SU-DHL-6 (cell line): Measurements from ENCODE around the gene COL23A1.

ENCODE experiments used
- EZH2phosphoT487 ChIP-seq: fragments of 200-600 bp; sonication (generic), shearing (Covaris generic); conservative IDR thresholded peaks from 2 replicates; pipeline ENCODE4 v1.6.1; 2018; ENCODE audit warnings: mild to moderate bottlenecking, antibody characterized with exemption, low read length, moderate library complexity, mixed read lengths
- TF ChIP-seq, protein P1 (sequence below): fragments of 200-600 bp; sonication (generic); IDR thresholded peaks from one replicate; pipeline ENCODE4 v1.5.1; 2017; ENCODE audit warnings: antibody characterized with exemption, mild to moderate bottlenecking, low read length, moderate library complexity; ENCODE audit not compliant: insufficient read depth, poor library complexity, severe bottlenecking

DNA sequence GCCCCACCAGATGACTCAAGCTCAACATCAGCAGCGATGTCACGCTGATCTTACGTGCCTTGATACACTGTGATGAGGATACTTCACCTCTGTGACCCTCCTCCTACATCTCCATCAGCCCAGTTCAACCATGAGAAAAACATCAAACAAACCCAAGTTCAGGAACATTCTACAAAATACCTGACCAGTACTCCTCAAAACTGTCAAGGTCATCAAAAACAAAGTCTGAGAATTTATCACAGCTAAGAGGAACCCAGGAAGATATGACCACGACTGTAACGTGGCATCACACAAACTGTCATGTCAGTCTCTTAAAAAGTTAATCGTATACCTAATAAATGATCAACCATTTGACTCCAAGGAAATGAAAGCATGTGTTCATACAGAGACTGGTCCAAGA lies 90.8 kb downstream of the COL23A1 start:
- TF ChIP-seq, protein P1, sequence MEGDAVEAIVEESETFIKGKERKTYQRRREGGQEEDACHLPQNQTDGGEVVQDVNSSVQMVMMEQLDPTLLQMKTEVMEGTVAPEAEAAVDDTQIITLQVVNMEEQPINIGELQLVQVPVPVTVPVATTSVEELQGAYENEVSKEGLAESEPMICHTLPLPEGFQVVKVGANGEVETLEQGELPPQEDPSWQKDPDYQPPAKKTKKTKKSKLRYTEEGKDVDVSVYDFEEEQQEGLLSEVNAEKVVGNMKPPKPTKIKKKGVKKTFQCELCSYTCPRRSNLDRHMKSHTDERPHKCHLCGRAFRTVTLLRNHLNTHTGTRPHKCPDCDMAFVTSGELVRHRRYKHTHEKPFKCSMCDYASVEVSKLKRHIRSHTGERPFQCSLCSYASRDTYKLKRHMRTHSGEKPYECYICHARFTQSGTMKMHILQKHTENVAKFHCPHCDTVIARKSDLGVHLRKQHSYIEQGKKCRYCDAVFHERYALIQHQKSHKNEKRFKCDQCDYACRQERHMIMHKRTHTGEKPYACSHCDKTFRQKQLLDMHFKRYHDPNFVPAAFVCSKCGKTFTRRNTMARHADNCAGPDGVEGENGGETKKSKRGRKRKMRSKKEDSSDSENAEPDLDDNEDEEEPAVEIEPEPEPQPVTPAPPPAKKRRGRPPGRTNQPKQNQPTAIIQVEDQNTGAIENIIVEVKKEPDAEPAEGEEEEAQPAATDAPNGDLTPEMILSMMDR: no peak
- no peak for TF ChIP-seq EZH2phosphoT487
